GM19239 (cell line): ENCODE measurements around the gene OSMR.
"Not testable (repeated sequence)": the region's sequence is repeated elsewhere in the genome, so short reads cannot be mapped to it uniquely, and the experiment has no call there.

ENCODE experiments used
- DNase-seq: peaks from one replicate; pipeline ENCODE4 v3.0.0; 2011; ENCODE audit warnings: low spot score; ENCODE audit not compliant: insufficient read length
- FAIRE-seq: peaks from 2 replicates; lab custom pipeline; 2011; peaks lifted over from hg19 to GRCh38; lab: Jason Lieb, UNC

Gene OSMR

GRCh38 chr5:38827525-38827924, 18.3 kb upstream of the OSMR start:
- DNase-seq (no peak), FAIRE-seq (no peak)

GRCh38 chr5:38830521-38831051, 15.2 kb upstream of the OSMR start:
- DNase-seq (no peak), FAIRE-seq (no peak)

- DNase-seq (no peak), FAIRE-seq (no peak)
Measured at GRCh38 chr5:38831117-38831516, 14.7 kb upstream of the OSMR start.

- FAIRE-seq: no peak
- DNase-seq: no peak
Measured at GRCh38 chr5:38831909-38832308, 13.9 kb upstream of the OSMR start.

DNA sequence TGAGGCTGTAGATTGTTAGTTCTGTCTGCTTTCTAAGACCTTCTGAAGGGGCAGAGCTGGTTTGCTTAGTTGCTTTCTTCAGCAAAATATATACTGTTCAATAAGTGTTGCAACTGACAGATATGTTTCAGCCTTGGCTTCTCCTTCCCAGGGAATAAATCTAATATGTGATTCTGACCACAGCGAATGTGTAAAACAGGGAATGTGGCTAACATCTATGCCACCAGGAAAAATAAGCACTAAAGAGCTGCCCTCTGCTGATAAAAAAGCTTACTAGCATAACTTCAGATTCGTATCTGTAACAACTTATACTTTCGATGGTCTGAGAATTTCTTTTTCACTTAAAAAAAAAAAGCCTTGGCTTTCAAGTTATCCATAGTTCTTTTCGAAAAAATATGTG, 13.0 kb upstream of the OSMR start:
- DNase-seq (no peak), FAIRE-seq (no peak)

GRCh38 chr5:38835887-38836286, 9.9 kb upstream of the OSMR start:
- FAIRE-seq (no peak), DNase-seq (no peak)

DNA sequence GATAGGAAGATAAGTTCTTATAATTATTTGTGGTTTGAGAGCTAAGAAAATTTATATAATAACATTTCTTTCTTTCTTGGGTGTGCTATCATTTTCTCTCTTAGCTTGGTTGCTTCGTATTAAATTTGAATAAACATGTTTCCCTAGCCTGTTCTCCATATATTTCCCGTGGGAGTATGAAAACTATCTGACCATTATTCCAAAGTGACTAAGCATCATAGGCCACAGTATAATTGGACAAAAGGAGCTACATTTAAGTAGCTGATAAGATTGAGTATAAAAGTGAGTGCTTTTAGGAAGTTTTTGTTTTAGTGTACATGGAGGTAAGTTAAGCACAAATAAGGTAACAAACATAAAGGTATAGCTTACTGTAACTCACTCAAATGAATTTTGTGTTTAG, 8.4 kb upstream of the OSMR start:
- DNase-seq (no peak), FAIRE-seq (no peak)

DNA sequence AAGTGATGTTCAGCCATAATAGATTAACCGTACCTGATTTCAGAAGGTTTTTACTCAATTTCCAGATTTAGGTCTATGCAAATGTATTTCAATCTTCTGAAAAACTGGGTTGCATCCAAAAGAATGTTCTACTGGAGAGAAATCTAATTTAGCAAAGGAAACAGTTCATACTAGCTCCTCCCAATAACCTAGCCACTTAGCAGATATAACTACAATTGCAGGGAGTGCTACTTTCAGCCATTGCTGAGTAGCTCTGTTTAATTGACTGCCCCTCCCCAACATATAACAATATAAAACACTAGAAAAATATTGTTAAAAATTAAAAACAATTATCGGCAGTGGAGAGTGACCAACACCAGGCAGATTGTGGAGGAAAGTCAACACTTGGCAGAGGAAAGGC, 7.9 kb upstream of the OSMR start:
- FAIRE-seq (no peak), DNase-seq (no peak)

DNA sequence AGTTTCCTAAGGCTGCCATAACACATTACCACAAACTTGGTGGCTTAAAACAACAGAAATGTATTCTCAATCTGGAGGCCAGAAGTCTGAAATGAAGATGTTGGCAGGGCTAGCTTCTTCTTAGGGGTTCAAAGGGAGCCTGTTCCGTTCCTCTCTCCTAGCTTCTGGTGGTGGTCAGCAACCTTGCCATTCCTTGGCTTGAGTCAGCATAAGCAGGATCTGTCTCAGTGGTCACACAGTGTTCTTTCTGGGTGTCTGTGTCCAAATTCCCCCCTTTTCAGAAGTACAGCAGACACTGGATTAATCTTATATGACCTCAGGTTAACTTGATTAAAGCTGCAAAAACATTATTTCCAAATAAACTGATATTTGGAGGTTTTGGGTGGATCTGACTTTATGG, 2.1 kb upstream of the OSMR start:
- FAIRE-seq: no peak
- no peak for DNase-seq

- no peak for FAIRE-seq
Measured at GRCh38 chr5:38846379-38847011, 683 bp downstream of the OSMR start.

GRCh38 chr5:38847559-38848347, 1.9 kb downstream of the OSMR start:
- FAIRE-seq: no peak
- no peak for DNase-seq

More at GRCh38 chr5:38846379-38847011, 683 bp downstream of the OSMR start:
- no peak for DNase-seq

- no peak for DNase-seq
- no peak for FAIRE-seq
Measured at GRCh38 chr5:38848637-38849036, 2.8 kb downstream of the OSMR start.

DNA sequence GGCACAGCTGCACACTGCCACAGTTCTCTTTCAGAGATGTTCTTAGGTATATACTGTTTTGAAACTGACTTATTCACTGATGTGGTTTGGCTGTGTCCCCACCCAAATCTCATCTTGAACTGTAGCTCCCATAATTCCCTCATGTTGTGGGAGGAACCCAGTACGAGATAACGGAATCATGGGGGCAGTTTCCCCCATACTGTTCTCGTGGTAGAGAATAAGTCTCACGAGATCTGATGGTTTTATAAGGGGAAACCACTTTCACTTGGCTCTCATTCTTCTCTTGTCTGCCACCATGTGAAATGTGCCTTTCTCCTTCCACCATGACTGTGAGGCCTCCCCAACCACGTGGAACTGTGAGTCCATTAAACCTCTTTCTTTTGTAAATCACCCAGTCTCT, 5.8 kb downstream of the OSMR start:
- not testable (repeated sequence) for DNase-seq, FAIRE-seq

- DNase-seq: no peak
- FAIRE-seq: no peak
Measured at GRCh38 chr5:38853753-38854470, 8.1 kb downstream of the OSMR start.

GRCh38 chr5:38854907-38855306, 9.1 kb downstream of the OSMR start:
- DNase-seq: no peak
- FAIRE-seq: no peak

- FAIRE-seq (no peak), DNase-seq (no peak)
Measured at GRCh38 chr5:38856660-38857059, 10.8 kb downstream of the OSMR start.

DNA sequence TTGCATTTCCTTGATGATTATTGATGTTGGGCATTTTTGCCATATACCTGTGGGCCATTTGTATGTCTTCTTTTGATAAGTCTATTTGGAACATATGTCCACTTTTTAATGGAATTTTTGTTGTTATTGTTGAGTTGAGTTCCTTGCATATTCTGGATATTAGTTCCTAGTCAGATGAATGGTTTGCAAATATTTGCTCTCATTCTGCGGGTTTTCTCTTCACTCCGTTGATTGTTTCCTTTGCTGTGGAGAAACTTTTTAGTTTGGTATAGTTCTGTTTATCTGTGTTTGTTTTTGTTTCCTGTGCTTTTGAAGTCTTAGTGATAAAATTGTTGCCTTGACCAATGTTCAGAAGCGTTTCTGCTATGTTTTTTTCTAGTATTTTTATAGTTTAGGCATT, 13.0 kb downstream of the OSMR start:
- DNase-seq (no peak), FAIRE-seq (no peak)

- DNase-seq, FAIRE-seq: not testable (repeated sequence)
Measured at GRCh38 chr5:38861986-38862770, 16.4 kb downstream of the OSMR start.

DNA sequence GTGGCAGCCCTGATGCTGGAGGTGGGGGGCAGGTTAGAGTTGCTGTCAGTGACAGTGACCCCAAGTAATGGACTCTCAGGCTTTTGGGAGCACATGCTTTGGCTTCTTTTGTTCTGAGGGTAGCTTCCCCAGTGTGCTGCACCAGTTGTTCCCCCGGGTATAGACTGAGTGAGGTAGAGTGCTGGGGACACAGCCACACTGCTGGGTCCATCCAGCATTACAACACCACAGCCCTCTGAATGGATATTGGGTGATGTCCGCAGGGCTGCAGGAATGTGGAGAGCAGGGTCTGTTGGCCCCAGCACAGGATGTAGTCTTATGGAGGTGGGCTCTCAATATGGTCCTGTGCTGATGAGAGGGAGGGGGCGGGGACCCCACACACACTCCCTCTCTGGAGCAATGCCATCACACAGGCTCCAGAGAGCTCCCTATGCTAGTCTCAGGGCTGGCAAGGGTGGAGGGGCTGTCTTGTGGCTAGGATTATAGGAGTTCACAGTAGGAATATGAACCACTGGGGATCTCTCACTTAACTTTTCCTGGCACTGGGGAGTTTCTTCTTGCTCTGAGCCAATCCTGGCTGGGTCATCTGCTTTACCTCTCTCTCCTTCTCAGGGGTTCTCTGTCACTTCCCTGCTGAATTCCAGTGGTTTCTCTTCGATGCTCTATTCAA, 20.7 kb downstream of the OSMR start:
- no peak for FAIRE-seq
- no peak for DNase-seq

DNA sequence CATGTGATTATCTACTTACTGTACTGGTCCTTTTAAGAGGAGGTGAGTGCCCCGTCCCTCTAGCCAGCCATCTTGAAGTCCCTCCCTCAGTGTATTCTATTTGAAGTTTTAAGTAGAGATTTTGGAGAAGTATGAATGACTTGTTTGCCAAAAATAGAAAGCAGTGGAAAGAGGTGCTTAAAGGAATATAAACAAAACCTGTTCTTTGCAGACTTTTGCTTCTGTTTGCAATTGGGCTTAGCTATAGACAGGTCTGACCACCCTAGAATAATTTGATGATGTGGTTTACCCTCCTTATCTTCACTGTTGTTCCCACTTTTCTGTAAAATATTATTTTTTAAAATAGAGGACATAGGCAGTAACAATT, 21.2 kb downstream of the OSMR start:
- DNase-seq (no peak), FAIRE-seq (no peak)
